Choroid plexus epithelial cell (primary cell): ENCODE data around the gene TMEM235.
A peak's percentile ranks its signal among the peaks of the same experiment; 100 is the strongest.

Source experiments
- DNase-seq: peaks from one replicate; pipeline ENCODE4 v3.0.0-alpha.2; 2010; ENCODE audit warnings: low read depth
- H3K4me3 ChIP-seq: 2 replicates; pipeline ENCODE4 v1.5.1; 2011; ENCODE audit warnings: low read depth, mild to moderate bottlenecking, control low read depth, low read length, moderate library complexity
- CTCF ChIP-seq: conservative IDR thresholded peaks from 2 replicates; pipeline ENCODE4 v1.5.1; 2011; ENCODE audit warnings: low read depth, mild to moderate bottlenecking, control low read depth, inconsistent platforms, low read length, moderate library complexity

The TMEM235 gene

GRCh38 chr17:78205124-78205775 is 26.2 kb upstream of the TMEM235 start:
- no peak overlapping the region for H3K4me3 ChIP-seq
- DNase-seq: no peak
- no peak for TF ChIP-seq CTCF

DNA sequence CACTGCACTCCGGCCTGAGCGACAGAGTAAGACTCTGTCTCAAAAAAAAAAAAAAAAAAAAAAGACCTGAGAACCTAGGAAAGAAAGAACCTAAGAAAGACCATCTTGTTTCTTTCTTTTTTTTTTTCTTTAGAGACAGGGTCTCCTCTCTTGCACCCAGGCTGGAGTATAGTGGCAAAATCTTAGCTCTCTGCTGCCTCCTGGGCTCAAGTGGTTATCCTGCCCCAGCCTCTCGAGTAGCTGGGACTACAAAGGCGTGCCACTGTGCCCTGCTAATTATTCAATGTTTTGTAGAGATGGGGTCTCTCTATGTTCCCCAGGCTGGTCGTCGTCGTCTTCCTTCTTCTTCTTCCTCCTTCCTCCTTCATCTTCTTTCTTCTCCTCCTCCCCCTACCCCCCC is 25.1 kb upstream of the TMEM235 start:
- DNase-seq: no peak
- H3K4me3 ChIP-seq: no peak overlapping the region
- TF ChIP-seq CTCF: peak; percentile 25

- TF ChIP-seq CTCF: no peak
- no peak for DNase-seq
- H3K4me3 ChIP-seq: no peak overlapping the region
Measured at GRCh38 chr17:78208486-78208885, 22.9 kb upstream of the TMEM235 start.

GRCh38 chr17:78210111-78210510 is 21.3 kb upstream of the TMEM235 start:
- no peak for TF ChIP-seq CTCF
- DNase-seq: no peak
- H3K4me3 ChIP-seq: no peak overlapping the region

- no peak overlapping the region for H3K4me3 ChIP-seq
- TF ChIP-seq CTCF: no peak
- no peak for DNase-seq
Measured at GRCh38 chr17:78211032-78211431, 20.4 kb upstream of the TMEM235 start.

DNA sequence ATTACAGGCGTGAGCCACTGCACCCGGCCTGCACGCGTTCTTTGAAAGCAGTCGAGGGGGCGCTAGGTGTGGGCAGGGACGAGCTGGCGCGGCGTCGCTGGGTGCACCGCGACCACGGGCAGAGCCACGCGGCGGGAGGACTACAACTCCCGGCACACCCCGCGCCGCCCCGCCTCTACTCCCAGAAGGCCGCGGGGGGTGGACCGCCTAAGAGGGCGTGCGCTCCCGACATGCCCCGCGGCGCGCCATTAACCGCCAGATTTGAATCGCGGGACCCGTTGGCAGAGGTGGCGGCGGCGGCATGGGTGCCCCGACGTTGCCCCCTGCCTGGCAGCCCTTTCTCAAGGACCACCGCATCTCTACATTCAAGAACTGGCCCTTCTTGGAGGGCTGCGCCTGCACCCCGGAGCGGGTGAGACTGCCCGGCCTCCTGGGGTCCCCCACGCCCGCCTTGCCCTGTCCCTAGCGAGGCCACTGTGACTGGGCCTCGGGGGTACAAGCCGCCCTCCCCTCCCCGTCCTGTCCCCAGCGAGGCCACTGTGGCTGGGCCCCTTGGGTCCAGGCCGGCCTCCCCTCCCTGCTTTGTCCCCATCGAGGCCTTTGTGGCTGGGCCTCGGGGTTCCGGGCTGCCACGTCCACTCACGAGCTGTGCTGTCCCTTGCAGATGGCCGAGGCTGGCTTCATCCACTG is 17.3 kb upstream of the TMEM235 start, which contains the start of gene BIRC5:
Gene BIRC5 (plus strand): TSS at position 238 of the 690 bp plus-strand sequence. CDS start 64 bp downstream, at position 302.
- DNase-seq: peak; percentile 85
- peak within 1 kb of the TSS; percentile 74 for H3K4me3 ChIP-seq
- no peak for TF ChIP-seq CTCF

DNA sequence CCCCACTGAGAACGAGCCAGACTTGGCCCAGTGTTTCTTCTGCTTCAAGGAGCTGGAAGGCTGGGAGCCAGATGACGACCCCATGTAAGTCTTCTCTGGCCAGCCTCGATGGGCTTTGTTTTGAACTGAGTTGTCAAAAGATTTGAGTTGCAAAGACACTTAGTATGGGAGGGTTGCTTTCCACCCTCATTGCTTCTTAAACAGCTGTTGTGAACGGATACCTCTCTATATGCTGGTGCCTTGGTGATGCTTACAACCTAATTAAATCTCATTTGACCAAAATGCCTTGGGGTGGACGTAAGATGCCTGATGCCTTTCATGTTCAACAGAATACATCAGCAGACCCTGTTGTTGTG is 16.7 kb upstream of the TMEM235 start:
- TF ChIP-seq CTCF: no peak
- peak overlapping the region; percentile 74 for H3K4me3 ChIP-seq
- no peak for DNase-seq
